ENCODE data around the gene CACNA2D1. TPM values are rescaled to one million over a fixed set of nuclear protein-coding genes. Genes with fewer than 3 reads are reported as not detected.
A peak's percentile ranks its signal among the peaks of the same experiment; 100 is the strongest.
"Not testable (repeated sequence)": the region's sequence is repeated elsewhere in the genome, so short reads cannot be mapped to it uniquely, and the experiment has no call there.

Gene CACNA2D1
- total RNA-seq, 1 donor from 2014 or later: 7.8 TPM

- DNase-seq (ENCODE audit: low read depth in 2 of 2): no peak
These were observed 9.1 kb downstream of the CACNA2D1 start for GRCh38 chr7:82434275-82435022.

- DNase-seq (ENCODE audit: low read depth in 2 of 2): no peak
These were observed 10.1 kb downstream of the CACNA2D1 start for GRCh38 chr7:82433507-82433906.

GRCh38 chr7:82432743-82433142 lies 10.8 kb downstream of the CACNA2D1 start:
- not testable (repeated sequence) for DNase-seq (ENCODE audit: low read depth in 2 of 2)

- DNase-seq (ENCODE audit: low read depth in 2 of 2): no peak
These were observed 12.8 kb downstream of the CACNA2D1 start for GRCh38 chr7:82430500-82431465.

GRCh38 chr7:82429408-82429807 lies 14.2 kb downstream of the CACNA2D1 start:
- no peak for DNase-seq (ENCODE audit: low read depth in 2 of 2)

GRCh38 chr7:82428186-82428961 lies 15.2 kb downstream of the CACNA2D1 start:
- no peak for DNase-seq (ENCODE audit: low read depth in 2 of 2)

GRCh38 chr7:82423446-82423845 lies 20.1 kb downstream of the CACNA2D1 start:
- DNase-seq (ENCODE audit: low read depth in 2 of 2): no peak

GRCh38 chr7:82419200-82419599 lies 24.4 kb downstream of the CACNA2D1 start:
- peak; percentile 30 to 48 for DNase-seq (ENCODE audit: low read depth in 2 of 2)

GRCh38 chr7:82417898-82418297 lies 25.7 kb downstream of the CACNA2D1 start:
- DNase-seq (ENCODE audit: low read depth in 2 of 2): no peak

- no peak for DNase-seq (ENCODE audit: low read depth in 2 of 2)
These were observed 27.2 kb downstream of the CACNA2D1 start for GRCh38 chr7:82416402-82416801.

- no peak for DNase-seq (ENCODE audit: low read depth in 2 of 2)
These were observed 29.2 kb downstream of the CACNA2D1 start for GRCh38 chr7:82414389-82414788.

GRCh38 chr7:82413237-82413636 lies 30.3 kb downstream of the CACNA2D1 start:
- peak in 1 of 2 donors; percentile 36 for DNase-seq (ENCODE audit: low read depth in 2 of 2)

GRCh38 chr7:82411732-82412131 lies 31.8 kb downstream of the CACNA2D1 start:
- no peak for DNase-seq (ENCODE audit: low read depth in 2 of 2)

- DNase-seq (ENCODE audit: low read depth in 2 of 2): no peak
These were observed 33.1 kb downstream of the CACNA2D1 start for GRCh38 chr7:82410461-82410860.

GRCh38 chr7:82406937-82407336 lies 36.6 kb downstream of the CACNA2D1 start:
- no peak for DNase-seq (ENCODE audit: low read depth in 2 of 2)

GRCh38 chr7:82405301-82405700 lies 38.3 kb downstream of the CACNA2D1 start:
- DNase-seq (ENCODE audit: low read depth in 2 of 2): no peak

- no peak for DNase-seq (ENCODE audit: low read depth in 2 of 2)
These were observed 38.9 kb downstream of the CACNA2D1 start for GRCh38 chr7:82404652-82405051.

GRCh38 chr7:82404094-82404493 lies 39.5 kb downstream of the CACNA2D1 start:
- DNase-seq (ENCODE audit: low read depth in 2 of 2): no peak

GRCh38 chr7:82397879-82398524 lies 45.6 kb downstream of the CACNA2D1 start:
- DNase-seq (ENCODE audit: low read depth in 2 of 2): no peak

- DNase-seq (ENCODE audit: low read depth in 2 of 2): no peak
These were observed 47.2 kb downstream of the CACNA2D1 start for GRCh38 chr7:82396343-82396742.

GRCh38 chr7:82395147-82395546 lies 48.4 kb downstream of the CACNA2D1 start:
- DNase-seq (ENCODE audit: low read depth in 2 of 2): no peak

Data from dermis microvascular lymphatic vessel endothelial cell (primary cell).